Pancreas (tissue), 10 donors: ENCODE results near the gene SSUH2. TPM values are rescaled to one million over a fixed set of nuclear protein-coding genes. Genes with fewer than 3 reads are reported as not detected.

ENCODE experiments used
- ATAC-seq, 4 donors: fragments of 200-7000 bp; cut with Tn5 transposase; one replicate each; pipeline versions ENCODE4 v1.8.0 to v1.9.1; 2020; ENCODE audit warnings: mild to moderate bottlenecking in 4 of 4, moderate library complexity in 4 of 4
- DNase-seq, 6 donors: peaks; one replicate each; pipeline ENCODE4 v3.0.0-alpha.2; 2020
- FAIRE-seq: peaks from 2 replicates; lab custom pipeline; 2012; peaks lifted over from hg19 to GRCh38; lab: Jason Lieb, UNC
- H3K27ac ChIP-seq, 4 donors: fragments of 200-600 bp; sonication (generic); 1 replicate in 3 of 4; 2 replicates in 1 of 4; pipeline versions ENCODE4 v1.5.0 to v1.8.0; 2020
- H3K27me3 ChIP-seq, 4 donors: fragments of 200-600 bp; one replicate each; pipeline ENCODE4 v1.8.0; 2021
- H3K36me3 ChIP-seq, 3 donors: fragments of 200-600 bp; sonication (generic) in 1 of 3; one replicate each; pipeline versions ENCODE4 v1.5.0 to v1.8.0; 2020 to 2021
- H3K4me1 ChIP-seq, 3 donors: fragments of 200-600 bp; one replicate each; pipeline ENCODE4 v1.8.0; 2021
- H3K4me3 ChIP-seq, 4 donors: fragments of 200-600 bp; sonication (generic) in 2 of 4; one replicate each; pipeline versions ENCODE4 v1.5.0 to v1.8.0; 2020 to 2021
- H3K9me3 ChIP-seq, 4 donors: fragments of 200-600 bp; one replicate each; pipeline ENCODE4 v1.8.0; 2021
- WGBS, 2 donors: extraction: QIAGEN DNeasy Blood & Tissue Kit; methylation state at CpG; one replicate each; pipeline ENCODE4 v1.1.7; 2013; 5-methylcytosine and 5-hydroxymethylcytosine counted together
- intact Hi-C, 3 donors: fragments of 100-400 bp; cut with DNase I; formaldehyde crosslinking; loops; one replicate each; pipeline versions ENCODE4 v1.11.1 to v1.14.2; 2022
- polyA plus RNA-seq, 2 donors: library from polyadenylated mRNA; stranded (reverse); fragments of 200-250 nt; gene quantifications; one replicate each; pipeline ENCODE4 v1.2.3, GENCODE V29; 2013
- total RNA-seq, 6 donors: library from RNA; stranded (reverse); fragmentation: NEBNext Ultra II Directional in 4 of 6; extraction: Animal tissue kit (Norgen Biotek cat#: 25700) in 4 of 6; gene quantifications; one replicate each; pipeline versions ENCODE4 v1.2.1 to v1.2.4, GENCODE V29; 2021 to 2023
- TF ChIP-seq, protein P1 (sequence below), 4 donors: fragments of 200-600 bp; sonication (generic) in 3 of 4; IDR thresholded peaks; one replicate each; pipeline versions ENCODE4 v1.5.0 to v1.8.0; 2021; ENCODE audit warnings: antibody characterized with exemption in 4 of 4
- donor health status: healthy with polysubstance abuse.
- donor health status: DM: no; HTN: no; CAD: no; lungs with moderate emphysema.
- donor health status: DM: no; HTN: no; CAD: no.
- donor health status: control.
- donor health status: control.
- donor health status: Bipolar disorder and iron deficiency.
- donor health status: DM: yes; HTN: yes; CAD: no.
- donor health status: DM: no; HTN: no; CAD: no.
- donor health status: DM: no; HTN: no; CAD: no.
- donor health status: DM: yes; HTN: yes; CAD: no.

Gene SSUH2
- total and polyA plus RNA-seq, 8 donors, result 0.06 to 1.8 (median 0.22) TPM

DNA sequence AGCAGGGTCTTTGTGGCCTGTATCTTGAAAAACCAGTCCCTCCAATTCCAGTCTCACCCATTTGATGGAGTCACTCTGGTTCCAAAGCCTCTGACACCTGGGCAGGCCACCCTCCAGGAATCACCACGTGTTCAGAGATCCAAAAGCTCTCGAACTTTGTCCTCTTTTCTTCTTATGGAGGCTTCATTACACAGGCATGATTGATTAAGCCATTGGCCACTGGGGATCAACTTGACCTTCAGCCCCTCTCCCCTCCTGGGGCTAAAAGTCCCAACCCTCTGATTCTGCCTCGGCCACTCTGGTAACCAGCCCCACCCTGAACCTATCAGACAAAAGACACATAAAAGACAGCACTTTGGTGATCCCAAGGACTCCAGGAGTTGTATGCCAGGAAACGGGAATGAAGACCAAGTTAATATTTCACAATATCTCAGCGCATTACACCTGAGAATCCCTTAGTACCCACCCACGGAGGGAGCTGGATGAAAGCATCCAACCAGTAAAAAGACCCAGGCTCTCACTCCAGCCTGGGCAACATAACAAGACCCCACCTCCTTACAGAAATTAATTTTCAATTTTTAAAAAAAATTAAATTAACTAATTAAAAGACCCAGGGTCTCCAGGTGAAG, 23.0 kb upstream of the SSUH2 start:
- no peak for ATAC-seq
- Histone ChIP-seq H3K9me3 (no peaks in the 10 kb centered on the region), H3K27me3 (no peaks in the 10 kb centered on the region), H3K27ac (no peak overlapping the region), H3K4me3 (no peak overlapping the region), H3K4me1 (no peaks in the 10 kb centered on the region), H3K36me3 (no peaks in the 10 kb centered on the region)
- intact Hi-C loops, result no loop called here
- 47 to 48% methylated on average over 6 of the region's 6 CpGs for WGBS, 2 donors
- no peak for FAIRE-seq
- no peak for DNase-seq
- TF ChIP-seq, protein P1, sequence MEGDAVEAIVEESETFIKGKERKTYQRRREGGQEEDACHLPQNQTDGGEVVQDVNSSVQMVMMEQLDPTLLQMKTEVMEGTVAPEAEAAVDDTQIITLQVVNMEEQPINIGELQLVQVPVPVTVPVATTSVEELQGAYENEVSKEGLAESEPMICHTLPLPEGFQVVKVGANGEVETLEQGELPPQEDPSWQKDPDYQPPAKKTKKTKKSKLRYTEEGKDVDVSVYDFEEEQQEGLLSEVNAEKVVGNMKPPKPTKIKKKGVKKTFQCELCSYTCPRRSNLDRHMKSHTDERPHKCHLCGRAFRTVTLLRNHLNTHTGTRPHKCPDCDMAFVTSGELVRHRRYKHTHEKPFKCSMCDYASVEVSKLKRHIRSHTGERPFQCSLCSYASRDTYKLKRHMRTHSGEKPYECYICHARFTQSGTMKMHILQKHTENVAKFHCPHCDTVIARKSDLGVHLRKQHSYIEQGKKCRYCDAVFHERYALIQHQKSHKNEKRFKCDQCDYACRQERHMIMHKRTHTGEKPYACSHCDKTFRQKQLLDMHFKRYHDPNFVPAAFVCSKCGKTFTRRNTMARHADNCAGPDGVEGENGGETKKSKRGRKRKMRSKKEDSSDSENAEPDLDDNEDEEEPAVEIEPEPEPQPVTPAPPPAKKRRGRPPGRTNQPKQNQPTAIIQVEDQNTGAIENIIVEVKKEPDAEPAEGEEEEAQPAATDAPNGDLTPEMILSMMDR (IDR thresholded peaks at IDR 0.05), result no peak

DNA sequence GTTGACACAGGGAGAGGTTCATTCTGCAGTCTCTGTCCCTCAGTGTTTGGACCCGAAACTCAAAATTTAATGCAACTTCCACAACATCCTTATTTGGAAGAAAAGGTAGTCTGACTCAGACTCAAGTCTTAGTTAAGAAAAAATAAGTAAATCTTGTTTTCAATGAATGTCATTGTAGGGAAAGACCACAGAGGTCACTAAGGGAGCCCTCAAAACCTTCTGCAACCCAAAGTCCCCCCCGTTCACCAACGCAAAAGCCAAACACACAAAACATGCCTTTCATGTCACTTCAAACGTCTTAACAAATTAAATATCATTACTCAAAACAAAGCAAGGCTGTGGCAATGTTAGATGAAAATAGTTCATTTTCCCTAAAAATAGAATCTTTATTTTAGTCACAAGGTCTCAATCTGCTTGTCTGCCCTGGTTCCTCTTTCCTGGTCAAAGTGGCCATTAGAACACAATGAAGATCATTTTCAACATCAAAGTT, 20.9 kb upstream of the SSUH2 start:
- H3K4me3 ChIP-seq, result no peak overlapping the region
- intact Hi-C loops, result no loop called here
- no peak overlapping the region for H3K27ac ChIP-seq
- TF ChIP-seq, protein P1 (IDR thresholded peaks at IDR 0.05), result no peak
- DNase-seq (no peak), FAIRE-seq (no peak), ATAC-seq (no peak)
- no peaks in the 10 kb centered on the region for H3K9me3 ChIP-seq
- no peaks in the 10 kb centered on the region for H3K4me1 ChIP-seq
- H3K36me3 ChIP-seq, result no peaks in the 10 kb centered on the region
- 42 to 62% methylated on average over 4 of the region's 4 CpGs for WGBS, 2 donors
- H3K27me3 ChIP-seq, result no peaks in the 10 kb centered on the region

DNA sequence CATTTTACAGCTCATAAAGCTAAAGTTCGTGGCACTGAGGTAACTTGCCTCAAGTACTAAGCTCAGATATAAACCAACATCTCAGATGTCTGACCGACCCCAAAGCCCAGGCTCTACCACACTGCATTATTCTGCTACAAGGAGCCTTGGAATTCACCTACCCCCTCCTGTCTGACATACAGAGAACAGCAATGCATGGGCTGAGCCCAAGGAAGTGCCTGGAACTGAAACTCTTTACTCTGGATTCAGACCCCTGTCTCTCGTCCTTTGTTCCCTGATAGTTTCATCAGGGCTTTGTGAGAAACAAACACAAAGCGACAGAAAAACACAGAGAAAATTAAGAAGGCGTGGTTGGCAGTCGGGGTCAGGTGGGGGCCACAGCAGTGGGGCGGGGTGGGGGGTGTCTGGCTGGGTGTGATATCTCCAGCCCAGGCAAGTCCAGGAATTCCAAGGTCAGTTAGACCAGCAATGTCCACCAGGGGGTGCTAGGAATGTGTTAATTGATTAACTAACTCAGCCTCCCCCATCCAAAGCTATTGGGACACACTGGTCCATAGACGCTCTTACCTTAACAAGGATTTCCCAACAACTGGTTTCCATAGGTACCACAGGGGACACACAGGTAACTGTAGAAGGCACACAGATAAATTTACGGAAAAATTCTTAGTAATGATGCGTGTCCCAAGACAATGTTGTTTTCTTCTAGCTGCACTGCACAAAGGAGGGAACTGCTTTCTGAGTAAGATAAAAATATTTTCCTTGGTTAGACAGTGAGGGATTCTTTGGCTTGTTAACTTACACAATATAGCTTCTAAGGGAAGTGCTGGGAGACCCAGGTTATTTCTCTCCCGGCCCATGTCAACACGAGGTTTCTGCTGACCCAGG, 18.8 kb upstream of the SSUH2 start:
- peaks cover 0 to 4% (median 0%) of the 10 kb centered on the region in 3 donors for H3K4me1 ChIP-seq
- DNase-seq, result peak in 5 of 6 donors; percentile 54 to 73 (median 68)
- H3K27me3 ChIP-seq, result no peaks in the 10 kb centered on the region
- WGBS, 2 donors, result 41 to 51% methylated on average over 12 of the region's 12 CpGs
- H3K36me3 ChIP-seq, result no peaks in the 10 kb centered on the region
- H3K27ac ChIP-seq, result no peak overlapping the region
- no peak overlapping the region for H3K4me3 ChIP-seq
- TF ChIP-seq, protein P1 (IDR thresholded peaks at IDR 0.05), result peak; percentile 32 to 51 (median 42)
- intact Hi-C loops, result no loop called here
- no peak for FAIRE-seq
- ATAC-seq, result peak; percentile 67 to 89 (median 80)
- H3K9me3 ChIP-seq, result no peaks in the 10 kb centered on the region

DNA sequence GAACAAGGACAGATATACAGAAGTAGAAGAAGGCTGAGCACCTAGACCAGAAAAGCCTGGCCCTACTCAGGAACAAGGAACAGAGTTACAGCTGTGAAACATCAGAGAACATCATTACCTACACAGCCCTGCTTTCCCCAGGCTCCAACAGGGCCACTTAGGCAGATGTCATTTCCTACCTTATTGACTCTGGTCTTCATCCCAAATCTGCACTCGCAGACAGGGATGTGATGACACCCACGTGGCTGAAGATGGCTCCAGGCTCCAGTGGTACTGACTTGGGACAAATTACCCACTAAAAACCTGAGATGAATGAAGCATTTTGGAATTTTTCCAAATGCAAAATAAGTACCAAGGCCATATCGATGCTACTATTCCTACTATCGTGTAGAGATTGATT, 18.0 kb upstream of the SSUH2 start:
- DNase-seq (no peak), FAIRE-seq (no peak), ATAC-seq (no peak)
- Histone ChIP-seq H3K36me3 (no peaks in the 10 kb centered on the region), H3K4me3 (no peak overlapping the region), H3K4me1 (peaks cover 0 to 6% (median 0%) of the 10 kb centered on the region in 3 donors), H3K27ac (no peak overlapping the region), H3K27me3 (no peaks in the 10 kb centered on the region), H3K9me3 (no peaks in the 10 kb centered on the region)
- WGBS, 2 donors, result 31 to 35% methylated on average over 4 of the region's 4 CpGs
- intact Hi-C loops, result no loop called here
- TF ChIP-seq, protein P1 (IDR thresholded peaks at IDR 0.05), result no peak
